ENCODE measurements around the gene CCR9. TPM values are rescaled to one million over a fixed set of nuclear protein-coding genes. Genes with fewer than 3 reads are reported as not detected.

The CCR9 gene
- polyA plus RNA-seq, 1 donor from 2014 or later = not detected

Small RNA genes lying within 50 kb of the gene (small RNA-seq; reads per million reads assigned to genes)
- gene RF00019 = 0 to 1.2 (median 0) reads per million in 3 experiments

Other genes starting within 250 kb of the CCR9 start
- 50.0 and 66.2 TPM in 2 replicates for gene SACM1L, start 197.1 kb upstream of the CCR9 start, polyA plus RNA-seq
- not detected in 2 replicates for gene SLC6A20, start 90.0 kb upstream of the CCR9 start, polyA plus RNA-seq
- 26.8 and 27.6 TPM in 2 replicates for gene LZTFL1, start 44.4 kb upstream of the CCR9 start, polyA plus RNA-seq
- not detected in 2 replicates for gene CXCR6, start 56.9 kb downstream of the CCR9 start, polyA plus RNA-seq
- gene FYCO1, start 109.3 kb downstream of the CCR9 start, polyA plus RNA-seq = 0.12 TPM in 1 of 2 replicates, not detected in the other
- gene XCR1, start 140.9 kb downstream of the CCR9 start, polyA plus RNA-seq = not detected in 2 replicates